NCI-H2196 (cell line): ENCODE results near the gene CHGA.

Experiments
- DNase-seq: peaks from one replicate; lab custom pipeline; 2025; ENCODE audit not compliant: unreplicated experiment; lab: John Stamatoyannopoulos, UW

Gene CHGA

DNA sequence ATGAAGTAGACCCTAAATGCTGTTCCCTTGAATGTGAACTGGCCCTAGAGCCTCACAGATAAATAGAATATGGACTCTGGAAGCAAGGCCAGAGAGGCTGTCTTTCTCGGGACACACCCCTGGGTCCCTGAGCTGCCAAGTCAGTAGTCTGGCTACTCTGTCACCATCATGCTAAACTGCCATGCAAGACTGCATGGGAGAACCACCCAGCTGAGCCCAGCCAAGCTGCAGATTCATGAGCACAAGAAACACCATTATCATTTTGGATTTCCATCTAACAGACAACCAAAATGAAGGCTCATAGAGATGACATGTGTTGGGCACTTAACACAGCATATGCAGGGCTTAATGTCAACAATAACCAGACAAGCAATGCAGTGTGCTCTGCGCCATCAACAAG is 53.3 kb downstream of the CHGA start:
- DNase-seq, result no peak

DNA sequence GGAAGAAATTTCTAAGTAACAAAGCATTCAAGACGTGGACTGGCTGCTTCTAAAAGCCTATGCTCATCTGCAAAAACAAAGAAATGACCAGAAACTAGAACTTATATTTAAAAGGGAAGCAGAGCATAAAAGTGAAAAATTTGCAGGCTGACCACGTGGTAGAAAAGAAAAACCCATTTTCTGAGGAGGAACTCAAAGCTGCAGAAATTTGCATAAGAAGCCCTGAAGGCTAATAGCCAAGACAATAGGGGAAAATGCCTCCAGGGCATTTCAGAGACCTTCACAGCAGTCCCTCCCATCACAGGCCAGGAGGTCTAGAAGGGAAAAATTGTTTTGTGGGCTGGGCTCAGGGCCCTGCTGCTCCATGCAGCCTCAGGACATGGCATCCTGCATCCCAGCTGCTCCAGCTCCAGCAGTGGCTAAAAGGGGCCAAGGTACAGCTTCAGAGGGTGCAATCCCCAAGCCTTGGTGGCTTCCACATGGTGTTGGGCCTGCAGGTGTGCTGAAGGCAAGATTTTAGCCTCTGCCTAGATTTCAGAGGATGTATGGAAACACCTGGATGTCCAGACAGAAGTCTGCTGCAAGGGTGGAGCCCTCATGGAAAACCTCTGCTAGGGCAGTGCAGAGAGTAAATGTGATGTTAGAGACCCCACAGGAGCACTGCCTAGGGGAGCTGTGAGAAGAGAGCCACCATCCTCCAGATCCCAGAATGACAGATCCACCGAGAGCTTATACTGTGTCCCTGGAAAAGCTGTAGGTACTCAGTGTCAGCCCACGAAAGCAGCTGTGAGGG is 55.5 kb downstream of the CHGA start:
- DNase-seq, result no peak

- no peak for DNase-seq
These were observed 57.9 kb downstream of the CHGA start for GRCh38 chr14:92980866-92981265.

DNA sequence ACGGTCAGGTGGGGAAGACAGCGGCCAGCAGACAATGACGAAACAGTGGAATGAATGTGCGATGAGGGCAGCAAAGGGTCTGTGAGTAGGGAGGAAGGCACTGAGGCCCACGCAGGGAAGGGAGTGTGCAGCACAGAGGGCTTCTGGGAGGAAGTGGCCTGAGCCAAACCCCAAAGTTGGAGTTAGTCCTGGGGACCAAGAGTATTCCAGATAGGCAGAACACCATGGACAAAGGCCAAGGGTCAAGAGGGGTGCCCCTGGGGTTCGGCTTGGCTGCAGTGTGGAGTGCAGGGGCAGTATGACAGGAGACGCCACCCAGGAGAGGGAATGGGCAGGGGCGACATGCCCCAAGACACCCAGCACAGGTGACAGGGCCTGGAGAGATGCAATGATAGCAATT is 58.8 kb downstream of the CHGA start:
- DNase-seq, result no peak

DNA sequence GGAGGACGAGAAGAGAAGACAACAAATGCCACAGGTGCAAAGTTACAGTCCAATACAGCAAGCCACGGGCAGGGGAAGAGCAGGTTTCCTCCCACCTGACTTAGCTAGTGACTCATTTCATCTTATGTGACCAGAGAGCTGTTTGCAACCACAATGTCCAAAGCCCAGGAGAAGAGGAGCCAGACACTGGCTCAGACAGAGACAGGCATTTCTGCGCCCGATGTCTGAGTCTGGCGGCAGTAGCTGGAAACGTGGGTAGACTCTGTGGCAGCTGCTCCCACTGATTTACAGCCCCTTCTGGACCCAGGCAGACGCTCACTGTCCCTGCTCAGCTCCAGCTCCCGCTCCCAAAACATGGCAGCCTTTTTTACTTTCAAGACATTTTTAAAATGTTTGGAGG is 60.0 kb downstream of the CHGA start:
- DNase-seq, result no peak

GRCh38 chr14:92984082-92984788 is 61.3 kb downstream of the CHGA start:
- no peak for DNase-seq
